Stimulated activated CD4-positive, alpha-beta T cell treated with anti-CD3 and anti-CD28 coated beads, Interleukin-12 subunit alpha, Interleukin-12 subunit beta, amount 100 ng/mL, for 24 hours (primary cell): ENCODE data around the gene MED14.
A peak's percentile ranks its signal among the peaks of the same experiment; 100 is the strongest.

Source experiments
- DNase-seq, 2 experiments: peaks; one replicate each; pipeline ENCODE4 v3.0.0-alpha.2; 2020; ENCODE audit warnings: low read depth in 2 of 2

The MED14 gene

DNA sequence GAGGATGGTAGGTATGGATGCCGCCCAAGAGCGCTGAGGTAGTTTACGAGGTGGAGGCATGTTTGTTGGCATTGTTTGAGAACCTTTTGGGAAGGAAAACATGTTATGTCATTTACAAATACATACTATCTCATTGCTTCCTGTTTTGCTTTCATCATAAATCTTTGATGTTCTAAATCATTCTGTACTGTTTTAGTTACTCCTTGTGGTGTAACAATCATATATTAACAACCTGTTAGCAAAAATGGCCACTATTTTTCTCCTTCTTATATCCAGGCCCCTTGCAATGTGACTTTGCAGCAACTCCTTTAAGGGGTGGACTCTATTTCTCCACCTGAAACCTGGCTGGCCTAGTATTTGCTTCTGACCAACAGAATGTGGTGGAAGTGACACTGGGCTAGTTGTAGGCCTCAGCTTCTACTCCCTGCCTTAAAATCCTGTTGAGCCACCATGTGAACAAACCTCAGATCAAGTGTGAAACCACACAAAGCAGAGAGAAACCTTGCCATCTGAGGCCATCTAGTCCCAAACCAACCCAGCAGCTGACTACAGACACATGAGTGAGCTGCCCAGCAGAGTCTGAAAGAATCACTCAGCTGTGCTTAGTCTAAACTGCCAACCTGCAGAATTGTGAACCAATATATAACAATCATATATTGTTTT is 72.1 kb downstream of the MED14 start:
- DNase-seq, result no peak

DNA sequence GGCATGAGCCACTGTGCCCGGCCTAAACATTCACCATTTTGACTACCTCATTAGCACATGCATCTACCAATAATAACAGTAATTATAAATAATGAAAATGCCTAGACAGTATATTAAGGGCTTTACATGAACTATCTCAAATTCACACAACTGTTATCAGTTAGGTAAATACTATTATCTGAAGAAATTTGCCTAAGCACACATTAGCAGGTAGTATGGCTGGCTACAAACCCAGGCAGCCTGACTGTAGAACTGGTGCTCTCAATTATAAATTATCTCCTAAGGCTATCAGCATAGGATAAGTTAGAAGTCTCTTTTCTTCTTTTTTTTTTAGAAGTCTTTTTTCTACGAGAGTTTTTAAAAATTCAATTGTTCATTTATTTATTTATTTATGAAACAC is 73.9 kb downstream of the MED14 start:
- DNase-seq, result no peak

DNA sequence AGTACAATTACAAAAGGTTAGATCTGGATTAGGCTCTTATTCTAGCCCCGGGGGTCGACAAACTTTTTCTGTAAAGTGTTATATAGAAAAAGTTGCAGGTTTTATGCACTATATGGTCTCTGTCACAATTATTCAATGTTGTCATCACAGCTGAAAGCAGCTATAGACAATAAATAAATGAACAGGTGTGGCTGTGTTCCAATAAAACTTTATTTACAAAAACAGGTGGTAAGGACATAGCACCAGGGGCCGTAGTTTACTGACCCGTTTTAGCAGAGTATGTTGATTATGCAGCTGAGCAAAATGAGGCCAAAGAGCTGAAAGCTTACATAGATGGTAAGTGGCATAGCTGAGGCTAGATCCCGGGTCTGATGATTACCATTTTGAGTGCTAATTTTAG is 75.0 kb downstream of the MED14 start:
- no peak for DNase-seq

DNA sequence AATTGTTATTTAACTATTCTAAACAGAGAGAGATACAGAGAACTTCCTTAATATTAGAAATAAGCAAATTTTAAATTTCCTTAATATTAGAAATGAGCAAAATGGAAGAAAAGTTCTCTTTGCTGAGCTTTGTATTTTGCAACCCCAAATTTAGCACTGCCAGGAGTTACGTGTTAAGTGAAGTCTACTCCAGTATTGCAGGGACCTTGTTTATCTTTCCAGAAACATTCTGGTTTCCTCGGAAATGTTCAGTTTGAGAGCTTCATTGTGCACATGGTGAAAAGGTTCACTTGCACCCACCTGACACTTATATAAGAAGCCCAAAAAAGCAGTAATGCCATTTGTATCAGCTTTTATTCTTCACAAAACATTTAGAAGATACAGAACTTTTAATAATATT is 81.8 kb downstream of the MED14 start:
- no peak for DNase-seq

DNA sequence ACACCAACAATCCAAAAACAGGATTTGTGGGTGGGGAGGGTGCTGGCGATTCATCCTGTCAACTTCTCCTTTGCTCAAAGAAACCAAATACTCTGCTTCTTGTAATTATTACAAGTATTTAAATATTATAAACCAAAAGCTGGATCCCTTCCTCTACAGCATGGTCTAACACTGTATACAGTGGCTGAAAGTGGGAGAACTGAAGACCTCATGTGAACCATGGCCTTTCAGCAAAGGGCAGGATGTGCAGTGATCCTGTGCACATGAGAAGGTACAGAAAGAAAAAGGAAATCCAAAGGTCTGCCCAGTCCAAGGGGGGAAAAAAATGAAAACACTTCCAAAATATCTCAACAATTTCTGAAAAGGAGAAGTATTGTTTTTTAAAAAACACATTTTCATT is 82.7 kb downstream of the MED14 start:
- DNase-seq, result no peak

DNA sequence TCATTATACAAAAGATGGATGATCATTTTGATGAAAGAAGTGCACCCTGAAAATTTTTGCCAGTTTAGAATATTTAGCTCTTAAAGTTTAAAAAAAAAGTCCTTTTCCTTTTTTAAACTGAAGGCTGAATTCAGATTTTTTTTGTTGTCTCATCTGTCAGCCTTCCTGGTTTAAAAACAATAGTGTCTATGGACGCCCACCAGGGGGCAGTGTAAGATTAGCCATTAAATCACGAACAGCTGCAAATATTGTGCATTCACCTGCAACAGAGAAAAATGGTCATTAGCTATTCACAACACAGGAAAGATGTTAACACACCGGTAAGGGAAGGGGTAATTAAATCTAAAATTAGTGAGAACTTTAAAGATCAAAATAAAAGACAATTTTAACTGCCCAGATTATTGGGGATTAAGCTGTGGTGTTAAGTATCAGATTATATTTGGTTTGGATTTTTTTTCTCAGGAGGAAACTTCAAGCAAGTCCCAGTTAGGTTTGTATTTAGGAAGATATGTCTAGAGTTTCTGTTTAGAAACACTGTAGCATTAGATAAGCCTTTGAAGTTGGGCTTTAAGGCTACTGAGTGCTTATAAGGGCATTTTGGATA is 83.6 kb downstream of the MED14 start:
- DNase-seq, result peak; percentile 9 to 46

DNA sequence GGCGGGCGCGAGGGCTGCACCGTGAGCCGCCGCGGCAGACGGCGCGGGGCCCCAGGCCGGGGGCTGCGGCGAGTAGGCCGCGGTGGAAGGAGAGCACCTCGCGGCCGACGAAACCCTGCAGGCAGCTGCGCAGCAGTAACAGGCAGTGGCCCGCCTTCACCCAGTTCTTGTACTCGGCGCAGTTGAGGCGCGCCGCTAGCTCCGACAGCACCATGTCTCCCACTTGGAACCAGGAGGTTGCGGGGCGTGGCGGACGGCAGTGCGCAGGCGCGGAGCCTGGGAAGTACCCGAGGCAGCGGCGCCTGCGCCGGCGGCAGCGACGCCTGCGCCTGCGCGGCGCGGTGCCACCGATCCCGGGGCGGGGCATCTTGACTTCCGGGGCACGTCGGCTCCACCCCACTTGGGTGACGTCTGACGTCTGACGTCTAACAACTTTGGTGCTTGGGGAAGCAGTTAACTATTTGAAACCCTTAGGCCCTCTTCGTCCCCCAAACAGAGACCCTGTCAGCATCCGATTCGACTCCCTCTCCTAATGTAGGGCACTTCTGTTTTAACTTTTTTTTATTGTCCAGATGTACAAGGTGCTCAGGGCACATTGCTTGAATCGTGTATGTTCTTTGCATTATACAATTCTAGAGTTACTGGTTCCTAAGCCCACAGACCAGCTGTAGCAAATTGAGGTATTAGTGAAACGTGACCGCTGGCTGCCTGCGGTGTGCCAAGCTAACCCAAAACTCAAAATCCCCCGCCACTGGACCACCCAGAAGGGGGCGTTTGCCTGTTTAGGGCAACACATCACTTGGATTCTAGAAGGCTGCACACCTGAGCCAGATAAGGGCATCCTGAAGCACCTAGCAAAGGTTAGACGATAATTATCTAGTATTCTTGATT is 87.8 kb downstream of the MED14 start, which contains the start of gene CXorf38:
Gene CXorf38, minus strand, starts transcription at position 255 of the 891 bp plus-strand sequence. Its CDS starts 41 bp downstream, at position 214.
- DNase-seq, result peak; percentile 81 to 86

DNA sequence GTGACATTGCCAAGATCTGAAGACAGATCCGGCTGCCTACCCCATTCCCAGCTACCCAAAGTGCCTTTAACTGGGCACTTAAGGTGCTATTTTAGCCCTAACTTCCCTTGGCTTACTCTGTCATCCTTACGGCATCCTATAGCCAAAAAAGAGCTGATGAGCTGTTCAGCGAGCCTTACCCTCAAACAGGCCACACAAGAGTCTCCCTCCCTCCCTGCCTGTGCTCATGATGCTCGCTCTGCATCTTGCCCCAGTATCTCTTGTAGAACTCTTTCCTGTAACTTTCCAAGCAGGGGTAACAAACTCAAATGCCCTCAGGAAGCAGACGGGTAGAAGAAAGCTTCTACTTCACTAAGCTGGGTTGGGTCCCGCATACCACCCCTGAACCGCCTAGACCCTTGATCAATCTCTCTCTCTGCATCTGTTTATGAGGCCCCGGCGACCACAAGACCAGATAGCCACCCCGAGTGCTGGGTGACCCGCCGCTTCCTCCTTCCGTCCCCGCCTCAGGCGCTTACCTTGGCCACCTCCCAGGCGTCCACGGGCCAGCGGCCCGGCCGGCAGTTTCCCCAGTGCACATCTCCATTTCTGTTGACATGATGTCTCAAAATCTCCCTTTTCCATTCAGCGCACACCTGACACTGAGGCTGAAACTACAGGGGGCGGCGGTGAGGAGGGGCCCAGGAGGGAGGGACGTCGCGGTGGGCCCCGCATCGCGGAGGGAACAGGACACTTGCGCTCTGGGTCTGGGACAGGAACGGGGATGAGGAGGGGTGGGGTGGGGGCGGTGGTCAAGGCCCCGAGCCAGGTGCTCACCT is 88.6 kb downstream of the MED14 start:
- DNase-seq, result peak in 1 of 2 experiments; percentile 0

DNA sequence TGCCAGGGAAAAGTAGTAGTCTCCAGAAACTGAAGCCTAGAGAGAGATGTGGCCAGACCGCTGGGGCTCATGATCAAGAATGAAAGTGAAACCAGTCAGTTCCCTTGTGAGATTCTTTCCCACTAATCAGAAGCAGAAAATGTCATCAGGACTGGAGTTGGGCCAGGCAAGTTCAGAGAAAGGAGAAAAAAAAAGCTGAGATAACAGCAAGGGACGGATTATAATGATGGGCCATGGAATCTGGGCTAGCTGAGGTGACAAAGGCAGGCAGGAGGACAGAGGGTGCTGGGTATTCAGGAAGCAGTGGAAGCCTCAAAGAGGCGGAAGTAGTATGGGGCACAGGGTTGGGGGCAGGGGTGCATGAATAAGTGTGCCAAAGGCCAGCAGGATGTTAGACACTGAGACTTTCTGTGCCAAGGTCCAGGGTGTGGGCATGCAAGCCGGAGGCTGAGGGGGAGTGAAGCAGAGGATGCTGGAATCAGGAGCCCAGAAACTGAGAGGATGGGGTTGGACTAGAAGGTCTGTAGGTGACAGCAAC is 90.5 kb downstream of the MED14 start:
- peak in 1 of 2 experiments; percentile 2 for DNase-seq

DNA sequence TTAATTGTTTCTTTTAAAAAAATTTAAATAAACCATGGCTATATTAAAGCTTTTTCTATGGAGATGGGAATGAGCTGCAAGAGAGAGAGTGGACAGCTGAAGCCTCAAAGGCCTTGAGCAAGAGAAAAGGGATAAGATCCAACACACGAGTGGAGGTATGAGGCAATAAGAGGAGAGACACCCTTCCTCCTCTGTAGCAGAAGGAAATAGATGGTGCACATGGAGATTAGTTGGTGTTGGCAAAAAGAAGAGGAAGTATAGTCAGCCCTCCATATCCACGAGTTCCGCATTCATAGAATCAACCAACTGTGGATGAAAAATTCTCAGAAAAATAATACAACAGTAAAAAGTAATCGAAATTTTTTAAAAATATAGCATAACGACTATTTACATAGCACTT is 91.2 kb downstream of the MED14 start:
- no peak for DNase-seq

DNA sequence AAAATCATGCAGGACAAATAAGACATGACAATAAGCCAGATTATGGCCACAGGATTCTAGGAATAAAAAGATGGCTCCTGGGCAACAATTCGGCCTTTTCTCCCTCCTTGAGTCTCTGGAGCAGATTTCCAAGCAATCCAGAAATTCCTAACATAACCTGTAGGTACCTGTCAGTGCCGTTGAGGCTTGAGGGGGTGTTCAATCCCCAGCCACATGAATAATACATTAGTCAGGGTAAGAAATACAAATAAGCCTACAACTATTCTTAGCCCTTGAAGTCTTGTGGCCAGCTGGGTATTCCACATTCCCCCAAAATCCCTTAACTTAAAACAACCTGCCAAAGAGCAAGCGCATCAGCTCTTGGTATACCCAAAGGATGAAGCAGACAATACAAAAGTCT is 97.7 kb downstream of the MED14 start:
- no peak for DNase-seq

DNA sequence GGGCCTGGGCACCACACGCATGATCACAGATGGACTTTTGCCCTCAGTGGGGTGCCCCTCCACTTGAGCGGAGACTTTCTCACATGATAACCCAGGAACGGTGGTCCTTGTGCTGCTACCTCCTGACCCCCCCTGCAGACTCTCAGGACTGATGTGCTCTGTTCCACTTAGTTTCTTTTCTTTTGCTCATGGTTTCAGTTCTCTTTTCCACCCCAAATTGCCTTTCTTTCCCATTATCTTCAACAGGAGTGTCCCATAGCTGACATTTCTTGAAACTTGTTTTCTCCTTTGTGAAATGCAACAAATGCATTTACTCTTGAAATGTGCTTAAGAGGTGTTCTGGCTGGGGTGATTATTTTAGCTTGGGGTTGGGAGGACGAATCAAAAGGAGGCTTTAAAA is 103.1 kb downstream of the MED14 start:
- DNase-seq, result no peak

DNA sequence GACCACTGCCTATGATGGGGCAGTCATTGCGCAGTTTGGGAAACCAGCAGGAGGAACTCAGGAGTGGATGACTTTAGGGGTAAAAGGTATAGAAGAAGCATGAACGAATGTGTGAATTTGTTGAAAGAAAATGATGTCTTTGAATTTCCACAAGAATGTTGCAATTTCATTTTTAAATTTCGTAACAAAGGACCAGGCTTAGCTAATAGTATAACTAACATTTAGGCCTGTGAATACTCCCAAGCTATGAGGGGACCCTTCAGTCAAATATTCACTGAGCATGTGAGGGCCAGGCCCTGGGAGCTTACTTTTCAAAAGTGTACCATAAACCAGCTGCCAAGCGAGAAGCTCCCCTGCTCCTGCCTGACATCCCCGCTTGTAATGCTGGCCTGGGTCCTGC is 106.8 kb downstream of the MED14 start:
- no peak for DNase-seq

DNA sequence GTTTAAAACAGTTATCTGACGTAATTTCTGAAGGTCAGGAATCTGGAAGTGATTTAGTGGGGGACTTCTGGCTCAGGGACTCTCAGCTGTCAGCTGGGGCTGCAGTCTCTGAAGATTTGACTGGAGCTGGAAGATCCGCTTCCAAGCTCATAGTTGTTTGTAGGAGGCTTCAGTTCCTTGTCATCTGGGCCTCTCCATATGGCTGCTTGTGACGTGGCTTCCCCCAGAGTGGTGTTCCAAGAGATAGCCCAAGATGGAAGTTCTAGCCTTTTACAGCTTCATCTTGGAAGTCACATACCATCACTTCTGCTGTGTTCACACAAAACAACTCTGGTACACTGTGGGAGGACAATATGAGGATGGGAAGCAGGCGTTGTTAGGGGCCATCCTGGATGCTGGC is 110.0 kb downstream of the MED14 start:
- DNase-seq, result no peak

DNA sequence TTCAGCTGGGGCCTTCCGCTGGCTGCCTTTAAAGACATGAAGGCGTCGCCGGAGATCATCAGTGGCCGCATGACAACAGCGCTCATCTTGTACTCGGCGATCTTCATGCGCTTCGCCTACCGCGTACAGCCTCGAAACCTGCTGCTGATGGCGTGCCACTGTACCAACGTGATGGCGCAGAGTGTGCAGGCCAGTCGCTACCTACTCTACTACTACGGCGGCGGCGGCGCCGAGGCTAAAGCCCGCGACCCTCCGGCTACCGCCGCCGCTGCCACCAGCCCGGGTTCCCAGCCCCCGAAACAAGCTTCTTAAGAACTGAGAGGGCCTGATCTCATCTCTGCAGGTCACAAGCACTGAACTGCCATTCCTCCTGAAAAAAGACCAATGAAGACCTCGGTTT is 111.7 kb downstream of the MED14 start:
- DNase-seq, result no peak

DNA sequence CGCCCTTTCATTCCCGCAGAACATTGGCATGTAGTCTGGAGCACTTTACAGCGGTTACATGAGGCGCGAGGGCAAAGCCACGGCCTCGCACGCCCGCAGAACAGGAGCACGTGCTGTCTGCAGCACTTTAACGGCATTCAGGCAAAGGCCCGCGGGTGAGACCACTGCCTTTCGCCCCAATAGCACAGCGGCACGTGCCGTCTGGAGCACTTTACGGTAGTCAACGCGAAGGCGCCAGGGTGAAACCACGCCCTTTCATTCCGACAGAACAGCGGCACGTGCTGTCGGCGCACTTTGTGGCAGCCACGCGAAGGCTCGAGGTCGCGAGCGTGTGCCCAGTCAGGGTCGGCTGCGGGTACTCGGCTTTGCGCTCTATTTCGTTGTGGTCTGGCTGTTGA is 112.2 kb downstream of the MED14 start, which contains the start of gene MPC1L:
Gene MPC1L, plus strand, starts transcription at position 290 of the 398 bp plus-strand sequence. CDS start 138 bp downstream, outside the sequence.
- DNase-seq, result no peak

DNA sequence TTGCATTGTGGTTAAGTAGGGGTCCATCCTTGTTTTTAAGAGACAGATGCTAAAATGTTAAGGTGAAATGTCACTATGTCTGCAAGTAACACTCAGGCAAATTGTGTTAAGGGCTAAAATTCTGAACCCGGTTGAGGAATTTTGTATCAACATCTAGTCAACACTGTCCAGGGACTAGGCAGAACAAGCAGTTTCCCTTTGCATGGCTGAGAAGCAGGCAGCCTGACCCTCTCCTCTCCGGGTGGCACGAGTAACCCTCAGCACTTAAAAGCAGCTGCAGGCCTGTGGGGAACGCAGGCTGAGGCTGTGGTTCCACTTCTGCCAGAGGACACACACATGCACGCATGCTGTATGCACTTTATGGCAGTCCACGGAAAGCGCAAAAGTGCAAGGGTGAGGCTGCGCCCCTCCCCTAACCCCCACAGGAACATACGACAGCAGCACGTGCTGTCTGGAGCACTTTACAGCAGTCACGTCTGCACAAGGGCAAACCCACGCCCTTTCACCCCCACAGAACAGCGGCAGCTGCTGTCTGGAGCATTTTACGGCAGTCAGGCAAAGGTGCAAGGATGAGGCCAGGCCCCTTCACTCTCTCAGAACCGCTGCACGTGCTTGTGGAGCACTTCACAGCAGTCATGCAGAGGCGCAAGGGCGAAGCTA is 112.7 kb downstream of the MED14 start:
- DNase-seq, result no peak

DNA sequence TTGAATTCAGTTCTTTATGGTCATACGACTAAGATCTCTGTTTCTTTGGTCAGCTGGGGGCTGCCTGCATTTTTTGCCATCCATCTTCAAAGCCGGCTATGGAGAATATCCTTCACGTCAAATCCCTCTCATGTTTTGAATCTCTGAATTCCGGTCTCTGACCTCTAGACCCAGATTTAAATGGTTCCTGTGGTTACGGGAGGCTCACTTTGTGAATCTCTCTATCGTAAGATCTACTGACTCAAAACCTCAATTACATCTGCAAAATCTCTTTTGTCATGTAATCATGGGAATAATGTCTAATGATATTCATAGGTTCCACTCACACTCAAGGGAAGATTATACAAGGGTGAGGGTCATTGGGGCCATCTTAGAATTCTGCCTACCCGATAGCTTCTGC is 117.8 kb downstream of the MED14 start:
- DNase-seq, result no peak

DNA sequence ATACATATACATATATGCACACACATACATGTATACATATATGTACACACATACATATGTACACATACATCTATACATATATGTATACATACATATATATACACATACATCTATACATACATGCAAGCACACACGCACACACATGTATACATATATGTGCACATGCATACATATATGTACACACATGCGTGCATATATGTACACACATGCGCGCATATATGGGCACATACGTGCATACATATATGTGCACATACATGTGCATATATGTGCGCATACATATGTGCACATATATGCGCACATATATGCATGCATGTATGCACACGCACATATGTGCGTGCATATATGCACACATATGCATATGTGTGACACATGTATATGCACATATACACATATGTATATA is 119.4 kb downstream of the MED14 start:
- DNase-seq, result no peak

DNA sequence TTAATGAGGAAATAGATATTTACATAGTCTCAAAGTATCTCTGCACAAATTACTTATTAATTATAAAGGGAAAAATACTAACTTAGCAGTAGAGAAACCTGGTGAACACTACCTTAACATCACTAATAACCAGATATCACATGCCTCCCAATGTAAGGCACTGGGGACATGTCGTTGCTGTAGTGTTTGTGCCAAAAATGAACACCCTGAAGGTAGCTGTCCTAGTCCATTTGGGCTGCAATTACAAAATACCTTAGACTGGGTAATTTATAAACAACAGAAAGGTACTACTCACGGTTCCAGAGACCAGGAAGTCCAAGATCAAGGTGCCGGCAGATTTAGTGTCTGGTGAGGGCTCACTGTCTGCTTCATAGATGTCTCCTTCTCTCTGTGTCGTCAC is 122.8 kb downstream of the MED14 start:
- no peak for DNase-seq

DNA sequence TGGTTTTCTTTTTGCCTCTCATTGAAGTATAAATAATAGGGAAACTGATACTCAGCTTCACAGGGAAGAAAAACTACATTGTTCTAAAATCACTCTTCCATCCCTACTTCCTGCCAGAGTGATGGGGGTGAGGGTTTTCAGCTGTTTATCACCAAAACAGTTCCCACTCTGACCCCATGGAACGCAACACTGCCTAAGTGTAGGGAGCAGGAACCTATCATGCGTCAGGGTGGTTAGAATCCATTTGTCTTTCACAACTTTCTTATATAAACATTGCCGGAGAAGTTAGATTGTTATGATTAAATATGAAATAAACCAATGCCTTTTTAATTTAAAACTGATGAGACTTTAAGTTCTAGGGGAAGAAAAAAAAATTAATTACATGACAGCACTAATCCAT is 128.0 kb downstream of the MED14 start:
- DNase-seq, result no peak
